ENCODE data around the gene MAGEF1. TPM values are rescaled to one million over a fixed set of nuclear protein-coding genes. Genes with fewer than 3 reads are reported as not detected.

MAGEF1 gene
- total and polyA plus RNA-seq, 2 donors (not counting 3 experiments of a cell fraction or from before 2014, with no cell fraction given): 7.0 to 14.2 TPM

DNA sequence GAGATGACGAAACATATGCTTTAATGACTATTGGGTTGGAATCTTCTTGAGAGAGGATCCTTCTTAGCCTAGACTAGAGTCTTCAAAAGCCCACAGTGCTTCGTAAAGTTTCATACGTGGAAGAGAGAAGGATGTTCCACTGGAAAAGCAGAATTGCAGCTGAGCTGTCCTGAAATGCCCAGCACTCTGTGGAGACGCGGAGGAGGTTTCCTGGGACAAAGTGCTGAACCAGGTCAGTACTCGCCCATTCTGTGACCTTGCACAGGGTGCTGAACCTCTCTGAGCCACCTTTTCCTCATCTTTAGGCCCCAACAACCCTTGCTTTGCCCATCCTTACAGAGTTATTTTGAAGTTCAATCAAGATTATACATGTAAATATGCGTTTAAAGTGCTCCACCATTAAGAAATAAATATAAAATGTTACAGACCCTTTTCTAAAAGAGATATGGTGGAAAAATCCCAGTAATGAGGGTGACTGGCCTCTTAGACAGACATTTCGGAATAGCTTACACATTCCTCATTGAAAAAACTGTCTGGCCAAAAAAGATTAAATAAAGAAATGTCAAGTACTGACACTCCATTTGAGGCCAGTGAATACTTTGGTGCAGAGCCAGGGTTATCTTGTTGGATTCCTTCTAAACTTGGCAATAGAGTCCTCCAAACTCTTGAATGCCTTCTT, 4.2 kb upstream of the MAGEF1 start:
- no peaks in the 10 kb centered on the region for H3K79me2 ChIP-seq (ENCODE audit: control insufficient read depth, insufficient read depth, low read length)
- POLR2A ChIA-PET: no interaction called here
- no peak overlapping the region for H2AFZ ChIP-seq (ENCODE audit: low read depth, low read length)
- no TSS peak for BruUV-seq (replicated peaks)
- no peak overlapping the region for H3K9ac ChIP-seq (replicated peaks; ENCODE audit: extremely low read depth, insufficient read depth, low read length)
- no peaks in the 10 kb centered on the region for H4K20me1 ChIP-seq (replicated peaks; ENCODE audit: control insufficient read depth, extremely low read depth, insufficient read depth, low read length)
- peaks cover 3 to 7% of the 10 kb centered on the region in 2 experiments for H3K27me3 ChIP-seq (ENCODE audit: control insufficient read depth in 2 of 2, insufficient read depth in 2 of 2, low read length in 2 of 2)
- intact Hi-C loops (cut with micrococcal nuclease) (no loop called here), dilution Hi-C loops (cut with MboI; ENCODE audit: extremely low pct_ligation_motif_present, low sequenced_read_pairs) (no loop called here)
- no peak overlapping the region for H3K27ac ChIP-seq (ENCODE audit: insufficient read depth, low read depth, low read length)
- TF ChIP-seq MYC (IDR thresholded peaks at IDR 0.05; ENCODE audit: low read depth, low read length) (no peak), GATA2 (IDR thresholded peaks at IDR 0.05; ENCODE audit: insufficient read depth, insufficient read length, low read depth, low read length) (no peak), FOS (IDR thresholded peaks at IDR 0.05; ENCODE audit: borderline replicate concordance, insufficient read depth, low read length) (no peak), EZH2 (IDR thresholded peaks at IDR 0.05; ENCODE audit: borderline replicate concordance, low read depth, low read length, severe bottlenecking) (no peak), JUN (IDR thresholded peaks at IDR 0.05; ENCODE audit: borderline replicate concordance, insufficient read depth, insufficient read length, low read depth) (no peak), POLR2A (IDR thresholded peaks at IDR 0.05; ENCODE audit: low read depth, low read length) (no peak), POLR2AphosphoS5 (IDR thresholded peaks at IDR 0.05; ENCODE audit: insufficient read depth, low read depth, low read length) (no peak)
- TF ChIP-seq, protein P1, sequence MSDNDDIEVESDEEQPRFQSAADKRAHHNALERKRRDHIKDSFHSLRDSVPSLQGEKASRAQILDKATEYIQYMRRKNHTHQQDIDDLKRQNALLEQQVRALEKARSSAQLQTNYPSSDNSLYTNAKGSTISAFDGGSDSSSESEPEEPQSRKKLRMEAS (IDR thresholded peaks at IDR 0.05; ENCODE audit: insufficient read depth, insufficient read length): no peak
- TF ChIP-seq, protein P2, sequence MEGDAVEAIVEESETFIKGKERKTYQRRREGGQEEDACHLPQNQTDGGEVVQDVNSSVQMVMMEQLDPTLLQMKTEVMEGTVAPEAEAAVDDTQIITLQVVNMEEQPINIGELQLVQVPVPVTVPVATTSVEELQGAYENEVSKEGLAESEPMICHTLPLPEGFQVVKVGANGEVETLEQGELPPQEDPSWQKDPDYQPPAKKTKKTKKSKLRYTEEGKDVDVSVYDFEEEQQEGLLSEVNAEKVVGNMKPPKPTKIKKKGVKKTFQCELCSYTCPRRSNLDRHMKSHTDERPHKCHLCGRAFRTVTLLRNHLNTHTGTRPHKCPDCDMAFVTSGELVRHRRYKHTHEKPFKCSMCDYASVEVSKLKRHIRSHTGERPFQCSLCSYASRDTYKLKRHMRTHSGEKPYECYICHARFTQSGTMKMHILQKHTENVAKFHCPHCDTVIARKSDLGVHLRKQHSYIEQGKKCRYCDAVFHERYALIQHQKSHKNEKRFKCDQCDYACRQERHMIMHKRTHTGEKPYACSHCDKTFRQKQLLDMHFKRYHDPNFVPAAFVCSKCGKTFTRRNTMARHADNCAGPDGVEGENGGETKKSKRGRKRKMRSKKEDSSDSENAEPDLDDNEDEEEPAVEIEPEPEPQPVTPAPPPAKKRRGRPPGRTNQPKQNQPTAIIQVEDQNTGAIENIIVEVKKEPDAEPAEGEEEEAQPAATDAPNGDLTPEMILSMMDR (IDR thresholded peaks at IDR 0.05; ENCODE audit: extremely low read depth in 1 of 2, insufficient read depth in 1 of 2, low read depth in 1 of 2, low read length in 2 of 2): no peak
- FAIRE-seq: no peak
- H3K36me3 ChIP-seq (ENCODE audit: control insufficient read depth in 2 of 2, extremely low read depth in 1 of 2, insufficient read depth in 2 of 2, low read length in 2 of 2): no peaks in the 10 kb centered on the region
- peaks cover 1% of the 10 kb centered on the region for H3K4me1 ChIP-seq (ENCODE audit: control insufficient read depth, extremely low read depth, insufficient read depth, low read length)
- CTCF ChIA-PET: no interaction called here
- no peaks in the 10 kb centered on the region for H3K9me3 ChIP-seq (replicated peaks; ENCODE audit: control insufficient read depth, insufficient read depth, low read length)
- H3K4me2 ChIP-seq (ENCODE audit: insufficient read depth, low read length): no peak overlapping the region
- DNase-seq (ENCODE audit: low read depth, low spot score): no peak
- H3K4me3 ChIP-seq (replicated peaks in 1 of 3; ENCODE audit: insufficient read depth in 1 of 3, low read depth in 1 of 3, low read length in 3 of 3): no peak overlapping the region
- no peaks in the 10 kb centered on the region for H3K9me1 ChIP-seq (replicated peaks; ENCODE audit: control insufficient read depth, extremely low read depth, insufficient read depth, low read length)

All from endothelial cell of umbilical vein (primary cell).